K562 (cell line): ENCODE data around the gene SMIM23.

ENCODE experiments used
- NBN ChIP-seq: fragments of 450-650 bp; IDR thresholded peaks from 2 replicates; pipeline ENCODE4 v1.6.1; 2016; ENCODE audit warnings: low read depth, mild to moderate bottlenecking
- SP2 ChIP-seq: IDR thresholded peaks from 2 replicates; pipeline ENCODE4 v1.6.1; 2011; ENCODE audit warnings: mild to moderate bottlenecking, low read depth, low read length, moderate library complexity; ENCODE audit not compliant: poor library complexity, severe bottlenecking; ENCODE audit errors: extremely low read depth
- ZKSCAN1 ChIP-seq: fragments of 150-350 bp; IDR thresholded peaks from 2 replicates; pipeline ENCODE4 v1.6.1; 2016; ENCODE audit warnings: low read depth, low read length
- ZSCAN29 ChIP-seq: fragments of 450-650 bp; IDR thresholded peaks from 2 replicates; pipeline ENCODE4 v1.6.1; 2017
- TF ChIP-seq, protein P1 (sequence below), 2 experiments: fragments of 450-650 bp; conservative IDR thresholded peaks; 2 replicates each; pipeline ENCODE4 v1.6.1; 2017; ENCODE audit warnings: mild to moderate bottlenecking in 2 of 2, moderate library complexity in 2 of 2
- TF ChIP-seq, protein P2 (sequence below): sonication (generic); formaldehyde crosslinking; IDR thresholded peaks from 2 replicates; pipeline ENCODE4 v1.8.0; 2022; ENCODE audit warnings: mild to moderate bottlenecking, missing genetic modification reagents
- TF ChIP-seq, protein P3 (sequence below): sonication (generic); formaldehyde crosslinking; IDR thresholded peaks from 2 replicates; pipeline ENCODE4 v1.8.0; 2023; ENCODE audit warnings: missing genetic modification reagents, mild to moderate bottlenecking, borderline replicate concordance

DNA sequence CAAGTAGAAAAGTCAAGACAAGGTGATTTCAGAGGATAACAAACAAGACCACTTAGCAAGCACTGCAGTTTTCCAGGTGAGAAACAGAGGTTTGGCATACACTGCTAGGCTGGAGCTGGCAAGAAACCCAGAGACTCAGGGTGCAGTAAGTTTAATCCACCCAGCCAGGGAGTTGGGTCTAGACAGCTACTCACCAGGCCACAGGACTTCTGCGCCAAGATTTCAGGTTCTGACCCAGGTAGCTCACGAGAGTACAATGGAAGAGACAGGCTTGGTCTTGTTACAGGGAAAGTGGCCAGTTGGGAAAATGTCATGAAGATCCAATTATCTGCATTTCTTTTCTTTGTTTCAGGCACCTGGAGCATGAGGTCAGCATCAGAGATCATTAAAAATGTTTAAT, 9.8 kb downstream of the SMIM23 start:
- TF ChIP-seq, protein P1, sequence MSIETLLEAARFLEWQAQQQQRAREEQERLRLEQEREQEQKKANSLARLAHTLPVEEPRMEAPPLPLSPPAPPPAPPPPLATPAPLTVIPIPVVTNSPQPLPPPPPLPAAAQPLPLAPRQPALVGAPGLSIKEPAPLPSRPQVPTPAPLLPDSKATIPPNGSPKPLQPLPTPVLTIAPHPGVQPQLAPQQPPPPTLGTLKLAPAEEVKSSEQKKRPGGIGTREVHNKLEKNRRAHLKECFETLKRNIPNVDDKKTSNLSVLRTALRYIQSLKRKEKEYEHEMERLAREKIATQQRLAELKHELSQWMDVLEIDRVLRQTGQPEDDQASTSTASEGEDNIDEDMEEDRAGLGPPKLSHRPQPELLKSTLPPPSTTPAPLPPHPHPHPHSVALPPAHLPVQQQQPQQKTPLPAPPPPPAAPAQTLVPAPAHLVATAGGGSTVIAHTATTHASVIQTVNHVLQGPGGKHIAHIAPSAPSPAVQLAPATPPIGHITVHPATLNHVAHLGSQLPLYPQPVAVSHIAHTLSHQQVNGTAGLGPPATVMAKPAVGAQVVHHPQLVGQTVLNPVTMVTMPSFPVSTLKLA (conservative IDR thresholded peaks at IDR 0.05): no peak
- TF ChIP-seq, protein P2, sequence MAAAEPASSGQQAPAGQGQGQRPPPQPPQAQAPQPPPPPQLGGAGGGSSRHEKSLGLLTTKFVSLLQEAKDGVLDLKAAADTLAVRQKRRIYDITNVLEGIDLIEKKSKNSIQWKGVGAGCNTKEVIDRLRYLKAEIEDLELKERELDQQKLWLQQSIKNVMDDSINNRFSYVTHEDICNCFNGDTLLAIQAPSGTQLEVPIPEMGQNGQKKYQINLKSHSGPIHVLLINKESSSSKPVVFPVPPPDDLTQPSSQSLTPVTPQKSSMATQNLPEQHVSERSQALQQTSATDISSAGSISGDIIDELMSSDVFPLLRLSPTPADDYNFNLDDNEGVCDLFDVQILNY (CRISPR knock-in tag): no peak
- TF ChIP-seq SP2 (no peak), NBN (no peak), ZKSCAN1 (no peak), ZSCAN29 (no peak)
- TF ChIP-seq, protein P3, sequence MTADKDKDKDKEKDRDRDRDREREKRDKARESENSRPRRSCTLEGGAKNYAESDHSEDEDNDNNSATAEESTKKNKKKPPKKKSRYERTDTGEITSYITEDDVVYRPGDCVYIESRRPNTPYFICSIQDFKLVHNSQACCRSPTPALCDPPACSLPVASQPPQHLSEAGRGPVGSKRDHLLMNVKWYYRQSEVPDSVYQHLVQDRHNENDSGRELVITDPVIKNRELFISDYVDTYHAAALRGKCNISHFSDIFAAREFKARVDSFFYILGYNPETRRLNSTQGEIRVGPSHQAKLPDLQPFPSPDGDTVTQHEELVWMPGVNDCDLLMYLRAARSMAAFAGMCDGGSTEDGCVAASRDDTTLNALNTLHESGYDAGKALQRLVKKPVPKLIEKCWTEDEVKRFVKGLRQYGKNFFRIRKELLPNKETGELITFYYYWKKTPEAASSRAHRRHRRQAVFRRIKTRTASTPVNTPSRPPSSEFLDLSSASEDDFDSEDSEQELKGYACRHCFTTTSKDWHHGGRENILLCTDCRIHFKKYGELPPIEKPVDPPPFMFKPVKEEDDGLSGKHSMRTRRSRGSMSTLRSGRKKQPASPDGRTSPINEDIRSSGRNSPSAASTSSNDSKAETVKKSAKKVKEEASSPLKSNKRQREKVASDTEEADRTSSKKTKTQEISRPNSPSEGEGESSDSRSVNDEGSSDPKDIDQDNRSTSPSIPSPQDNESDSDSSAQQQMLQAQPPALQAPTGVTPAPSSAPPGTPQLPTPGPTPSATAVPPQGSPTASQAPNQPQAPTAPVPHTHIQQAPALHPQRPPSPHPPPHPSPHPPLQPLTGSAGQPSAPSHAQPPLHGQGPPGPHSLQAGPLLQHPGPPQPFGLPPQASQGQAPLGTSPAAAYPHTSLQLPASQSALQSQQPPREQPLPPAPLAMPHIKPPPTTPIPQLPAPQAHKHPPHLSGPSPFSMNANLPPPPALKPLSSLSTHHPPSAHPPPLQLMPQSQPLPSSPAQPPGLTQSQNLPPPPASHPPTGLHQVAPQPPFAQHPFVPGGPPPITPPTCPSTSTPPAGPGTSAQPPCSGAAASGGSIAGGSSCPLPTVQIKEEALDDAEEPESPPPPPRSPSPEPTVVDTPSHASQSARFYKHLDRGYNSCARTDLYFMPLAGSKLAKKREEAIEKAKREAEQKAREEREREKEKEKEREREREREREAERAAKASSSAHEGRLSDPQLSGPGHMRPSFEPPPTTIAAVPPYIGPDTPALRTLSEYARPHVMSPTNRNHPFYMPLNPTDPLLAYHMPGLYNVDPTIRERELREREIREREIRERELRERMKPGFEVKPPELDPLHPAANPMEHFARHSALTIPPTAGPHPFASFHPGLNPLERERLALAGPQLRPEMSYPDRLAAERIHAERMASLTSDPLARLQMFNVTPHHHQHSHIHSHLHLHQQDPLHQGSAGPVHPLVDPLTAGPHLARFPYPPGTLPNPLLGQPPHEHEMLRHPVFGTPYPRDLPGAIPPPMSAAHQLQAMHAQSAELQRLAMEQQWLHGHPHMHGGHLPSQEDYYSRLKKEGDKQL (CRISPR knock-in tag): no peak
